Fibroblast of pulmonary artery (primary cell): Measurements from ENCODE around the gene ATF3.

Experiments
- DNase-seq: peaks from one replicate; pipeline ENCODE4 v3.0.0-alpha.2; 2010; ENCODE audit warnings: low read depth
- H3K4me3 ChIP-seq: replicated peaks from 2 replicates; pipeline ENCODE4 v1.5.1; 2011; ENCODE audit warnings: low read depth, mild to moderate bottlenecking, control low read depth, low read length, moderate library complexity
- CTCF ChIP-seq: IDR thresholded peaks from 2 replicates; pipeline ENCODE4 v1.5.1; 2011; ENCODE audit warnings: mild to moderate bottlenecking, control low read depth, low read length, inconsistent platforms; ENCODE audit errors: missing control alignments

ATF3 gene

GRCh38 chr1:212585210-212585609 is 23.4 kb upstream of the ATF3 start:
- no peak for TF ChIP-seq CTCF
- DNase-seq = no peak
- no peak overlapping the region for H3K4me3 ChIP-seq

DNA sequence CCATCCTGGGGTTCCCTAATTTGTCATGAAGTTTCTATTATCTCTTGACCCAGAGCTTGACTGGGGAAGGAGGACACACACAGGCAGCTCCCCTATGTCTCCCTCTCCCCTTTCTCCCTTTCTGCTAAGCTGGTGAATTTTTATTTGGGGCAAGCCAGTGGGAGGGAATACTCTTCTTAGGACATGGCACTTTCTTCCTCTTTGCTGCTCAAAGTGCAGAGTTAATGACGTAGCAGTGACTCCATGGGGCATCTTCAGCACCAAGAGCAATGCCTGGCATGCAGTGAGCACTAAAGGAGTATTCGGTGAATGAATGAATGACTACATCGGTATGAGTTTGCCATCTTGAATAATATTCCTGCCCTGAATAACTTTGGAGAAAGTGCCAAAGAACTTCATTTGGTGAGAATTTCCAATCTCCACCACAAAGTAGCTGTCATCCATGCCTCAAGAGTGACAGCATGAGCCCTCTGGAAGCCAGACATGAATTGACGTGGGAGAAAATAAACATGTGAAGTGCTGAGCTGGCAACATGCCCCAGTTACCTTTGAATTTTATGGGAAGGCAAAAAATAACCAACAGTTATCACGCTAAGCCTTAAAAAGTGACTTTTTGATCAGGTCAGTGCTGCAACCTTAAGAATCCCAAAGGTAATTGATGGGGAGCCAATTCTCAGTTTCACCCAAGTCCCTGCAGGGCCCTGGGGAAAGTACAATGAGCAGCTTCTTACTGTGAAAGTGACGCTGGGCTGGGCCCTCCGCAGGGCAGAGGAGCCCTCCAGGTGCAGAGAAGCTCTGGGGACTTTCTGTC is 22.1 kb upstream of the ATF3 start:
- DNase-seq = no peak
- no peak for TF ChIP-seq CTCF
- H3K4me3 ChIP-seq = no peak overlapping the region

GRCh38 chr1:212587016-212587887 is 21.3 kb upstream of the ATF3 start:
- no peak for TF ChIP-seq CTCF
- no peak overlapping the region for H3K4me3 ChIP-seq
- peak; percentile 80 for DNase-seq

DNA sequence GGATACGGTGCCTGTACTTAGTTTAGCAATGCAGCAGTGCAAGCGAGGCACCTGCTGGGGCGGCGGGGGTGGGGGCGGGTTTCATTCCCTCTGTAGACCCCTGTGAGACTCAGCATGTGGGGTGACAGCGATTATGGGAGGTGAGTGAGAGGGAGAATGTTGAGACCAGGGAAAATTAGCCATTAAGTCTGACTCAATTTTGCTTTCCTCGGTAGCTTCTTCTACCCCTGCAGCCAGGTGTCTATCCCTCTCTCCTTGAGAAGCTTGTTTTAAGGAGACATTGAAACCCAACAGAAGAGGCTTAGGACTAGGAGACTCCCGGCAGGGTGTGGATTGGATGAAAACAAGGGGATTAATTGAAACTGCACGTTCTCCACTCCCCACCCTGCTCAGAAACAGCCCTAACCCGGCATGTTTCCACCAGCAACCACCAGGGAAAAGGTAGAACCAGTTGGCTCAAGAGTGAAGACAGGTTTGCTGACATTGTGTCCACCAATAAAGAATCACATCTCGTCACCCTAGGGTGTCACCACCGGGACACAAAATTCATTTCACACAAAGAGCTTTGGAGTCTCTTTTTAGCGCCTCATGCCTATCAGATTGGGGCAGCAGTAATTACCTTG is 20.6 kb upstream of the ATF3 start:
- no peak overlapping the region for H3K4me3 ChIP-seq
- no peak for TF ChIP-seq CTCF
- no peak for DNase-seq

DNA sequence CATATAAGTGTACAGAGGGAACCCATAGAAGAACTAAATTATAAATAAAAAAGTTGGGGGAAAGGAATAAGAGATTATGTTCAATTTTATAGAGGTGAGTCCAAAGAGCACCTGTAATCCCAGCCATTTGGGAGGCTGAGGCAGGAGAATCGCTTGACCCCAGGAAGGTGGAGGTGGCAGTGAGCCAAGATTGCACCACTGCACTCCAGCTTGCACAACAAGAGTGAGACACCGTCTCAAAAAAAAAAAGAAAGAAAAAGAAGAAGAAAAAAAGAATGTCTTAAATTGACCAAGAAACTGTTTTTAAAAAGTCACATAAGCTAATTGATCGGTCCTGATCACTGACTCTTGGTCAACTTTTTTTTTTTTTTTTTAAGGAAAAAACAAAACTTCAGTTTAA is 19.1 kb upstream of the ATF3 start:
- DNase-seq = no peak
- no peak for TF ChIP-seq CTCF
- H3K4me3 ChIP-seq = no peak overlapping the region

DNA sequence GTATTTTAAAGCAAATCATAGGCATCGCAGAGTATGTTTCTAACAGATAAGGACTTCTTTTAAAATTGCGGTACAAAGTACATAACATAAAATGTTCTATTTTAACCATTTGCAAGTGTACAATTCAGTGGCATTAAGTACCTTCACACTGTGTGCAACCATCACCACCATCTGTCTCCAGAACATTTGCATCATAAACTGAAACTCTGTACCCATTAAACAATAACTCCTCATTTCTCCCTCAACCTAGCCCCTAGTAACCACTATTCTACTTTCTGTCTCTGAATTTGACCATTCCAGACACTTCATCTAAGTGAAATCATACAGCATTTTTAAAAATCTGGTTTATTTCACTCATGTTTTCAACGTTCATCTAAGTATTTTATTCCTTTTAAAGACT is 16.6 kb upstream of the ATF3 start:
- no peak overlapping the region for H3K4me3 ChIP-seq
- DNase-seq = no peak
- no peak for TF ChIP-seq CTCF
